Activated CD8-positive, alpha-beta memory T cell treated with anti-CD3 and anti-CD28 coated beads for 48 hours (primary cell): Measurements from ENCODE around the gene EVX1.

Experiments used
- DNase-seq, 3 experiments: peaks; one replicate each; pipeline ENCODE4 v3.0.0-alpha.2; 2020; ENCODE audit warnings: low read depth in 2 of 3, low spot score in 2 of 3

Gene EVX1

GRCh38 chr7:27204851-27205322 lies 37.7 kb upstream of the EVX1 start:
- no peak for DNase-seq

DNA sequence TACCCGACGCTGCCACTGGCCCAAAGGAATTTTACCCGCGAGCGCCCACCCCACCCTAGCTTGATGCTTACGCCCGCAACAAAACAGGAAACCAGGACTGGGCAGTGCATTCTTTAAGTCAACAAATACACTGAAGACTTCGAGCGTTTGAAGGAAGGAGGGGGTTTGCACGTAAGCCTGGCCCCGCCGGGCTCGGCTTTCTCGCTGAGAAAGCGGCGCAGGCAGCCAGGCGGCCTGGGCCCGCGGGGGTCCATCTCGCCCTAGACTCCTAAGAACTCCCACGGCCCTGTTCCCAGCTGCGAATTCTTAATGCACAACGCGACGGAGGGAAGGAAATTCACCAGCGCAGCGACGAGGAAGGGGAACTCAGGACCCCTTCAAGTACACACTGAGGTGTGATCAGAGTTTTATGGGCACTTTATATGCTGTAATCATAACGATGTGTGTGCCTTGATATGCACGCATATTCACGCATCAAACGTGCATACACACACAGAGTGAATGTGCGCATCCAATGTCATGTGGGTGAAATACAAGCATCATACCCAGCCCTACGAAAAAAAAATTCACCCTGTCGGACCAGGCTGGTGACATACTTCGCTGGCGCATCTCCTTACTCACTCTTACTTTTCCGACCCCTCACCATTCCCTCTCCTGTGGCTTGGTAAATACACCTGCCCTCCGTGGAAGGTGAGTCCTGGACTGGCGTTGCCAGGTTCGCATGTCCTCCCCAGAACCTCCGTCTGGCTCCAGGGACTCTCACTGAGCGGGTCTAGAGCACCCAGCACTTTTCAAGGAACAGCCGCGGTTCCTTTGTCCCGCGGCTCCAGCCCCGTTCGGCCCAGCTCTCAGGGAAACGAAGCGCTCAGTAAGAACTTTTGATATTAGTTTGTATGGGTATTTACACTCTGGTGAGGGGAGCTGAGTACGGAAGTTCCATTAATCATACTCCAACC lies 37.0 kb upstream of the EVX1 start:
- no peak for DNase-seq

DNA sequence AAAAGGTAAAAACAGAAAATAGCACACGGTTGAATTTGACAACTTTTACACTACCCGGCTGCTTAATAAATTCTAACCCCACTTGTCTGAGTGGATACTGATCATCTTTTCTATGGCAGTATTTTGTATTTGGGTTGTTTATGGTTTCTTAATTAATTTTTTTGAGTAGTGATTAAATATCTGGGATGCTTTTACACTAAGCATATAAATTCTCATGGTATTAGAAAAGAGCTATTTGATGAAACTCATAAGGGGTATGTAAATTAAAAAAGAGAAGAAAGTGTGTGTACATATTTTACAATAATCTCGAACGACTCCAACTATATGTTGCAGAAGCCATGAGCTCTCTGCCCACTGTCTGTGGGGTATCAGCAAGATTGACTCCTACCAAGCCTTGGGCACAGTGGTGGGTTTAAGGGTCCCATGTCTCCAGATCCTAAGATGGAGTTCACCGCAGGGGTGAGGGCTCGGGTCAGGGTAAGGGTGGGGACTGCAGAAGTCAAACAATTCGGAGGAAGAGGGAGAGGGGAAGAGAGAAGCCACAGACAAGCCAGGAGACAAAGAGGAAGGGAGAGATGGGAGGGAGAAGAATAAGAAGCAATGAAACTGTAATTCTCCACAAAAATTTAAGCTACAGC lies 35.1 kb upstream of the EVX1 start:
- DNase-seq: no peak

GRCh38 chr7:27208998-27209397 lies 33.6 kb upstream of the EVX1 start:
- DNase-seq: no peak

DNA sequence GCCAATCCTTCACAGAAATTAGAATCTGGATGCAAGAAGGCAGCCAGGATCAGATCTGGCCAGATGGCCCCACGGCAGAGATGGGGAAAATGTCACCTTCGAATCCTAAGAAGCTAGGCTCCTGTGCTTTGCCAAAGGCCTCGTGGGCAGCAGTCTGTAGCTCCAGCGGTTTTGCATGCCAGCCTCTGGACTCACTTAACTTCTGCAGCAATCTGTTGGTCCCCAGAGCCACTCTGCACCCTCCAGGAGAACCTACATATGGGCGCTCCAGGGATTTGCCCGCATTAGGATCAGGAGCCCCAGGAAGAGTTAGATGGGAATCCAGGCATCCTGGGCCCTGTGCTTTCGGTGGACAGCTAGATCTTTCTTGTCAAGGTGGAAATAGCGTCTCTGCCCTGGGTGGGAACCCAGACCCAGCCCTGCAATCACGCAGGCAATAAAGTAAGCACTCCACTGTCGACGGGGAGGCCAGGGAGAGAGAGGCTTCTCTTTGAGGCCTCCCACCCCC lies 32.6 kb upstream of the EVX1 start:
- no peak for DNase-seq

- DNase-seq: no peak
These were observed 32.0 kb upstream of the EVX1 start for GRCh38 chr7:27210441-27211083.

DNA sequence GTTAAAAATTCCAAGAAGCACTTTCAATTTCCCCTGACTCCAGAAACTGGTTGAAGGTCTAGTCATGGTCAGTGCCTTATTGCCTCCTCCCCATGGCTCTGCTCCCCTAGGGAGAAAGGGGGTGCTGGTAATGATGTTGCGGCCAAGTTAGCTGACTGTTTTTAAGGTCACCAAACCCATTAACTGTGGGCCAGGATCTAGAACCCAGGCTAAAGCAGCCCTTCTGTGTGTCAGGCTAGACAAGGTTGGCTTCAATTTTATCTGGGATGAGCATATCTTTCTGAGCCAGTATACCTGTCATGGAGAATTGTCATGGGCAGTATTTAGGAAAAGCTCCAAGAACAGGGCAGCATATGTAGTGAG lies 31.5 kb upstream of the EVX1 start:
- DNase-seq: no peak

DNA sequence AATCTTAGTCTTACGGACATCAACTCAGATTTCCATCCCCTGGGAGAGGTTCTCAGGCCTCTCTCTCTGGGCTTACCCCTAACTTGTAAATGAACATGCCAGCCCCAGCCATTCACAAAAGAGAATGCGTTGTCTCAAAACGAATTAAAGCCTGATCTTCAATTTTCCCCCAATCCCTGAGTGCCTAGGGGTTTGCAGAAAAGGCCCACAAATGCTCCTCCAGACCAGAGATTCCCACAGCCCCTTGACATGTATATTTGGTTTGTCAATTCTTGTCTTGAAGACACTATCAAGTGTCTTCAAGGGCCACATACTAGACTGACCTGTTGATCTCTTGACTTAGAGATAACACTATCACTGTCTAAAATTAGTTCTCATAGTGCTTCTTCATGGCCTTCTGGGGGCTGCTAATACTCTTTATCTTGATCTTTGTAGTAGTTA lies 30.8 kb upstream of the EVX1 start:
- no peak for DNase-seq

DNA sequence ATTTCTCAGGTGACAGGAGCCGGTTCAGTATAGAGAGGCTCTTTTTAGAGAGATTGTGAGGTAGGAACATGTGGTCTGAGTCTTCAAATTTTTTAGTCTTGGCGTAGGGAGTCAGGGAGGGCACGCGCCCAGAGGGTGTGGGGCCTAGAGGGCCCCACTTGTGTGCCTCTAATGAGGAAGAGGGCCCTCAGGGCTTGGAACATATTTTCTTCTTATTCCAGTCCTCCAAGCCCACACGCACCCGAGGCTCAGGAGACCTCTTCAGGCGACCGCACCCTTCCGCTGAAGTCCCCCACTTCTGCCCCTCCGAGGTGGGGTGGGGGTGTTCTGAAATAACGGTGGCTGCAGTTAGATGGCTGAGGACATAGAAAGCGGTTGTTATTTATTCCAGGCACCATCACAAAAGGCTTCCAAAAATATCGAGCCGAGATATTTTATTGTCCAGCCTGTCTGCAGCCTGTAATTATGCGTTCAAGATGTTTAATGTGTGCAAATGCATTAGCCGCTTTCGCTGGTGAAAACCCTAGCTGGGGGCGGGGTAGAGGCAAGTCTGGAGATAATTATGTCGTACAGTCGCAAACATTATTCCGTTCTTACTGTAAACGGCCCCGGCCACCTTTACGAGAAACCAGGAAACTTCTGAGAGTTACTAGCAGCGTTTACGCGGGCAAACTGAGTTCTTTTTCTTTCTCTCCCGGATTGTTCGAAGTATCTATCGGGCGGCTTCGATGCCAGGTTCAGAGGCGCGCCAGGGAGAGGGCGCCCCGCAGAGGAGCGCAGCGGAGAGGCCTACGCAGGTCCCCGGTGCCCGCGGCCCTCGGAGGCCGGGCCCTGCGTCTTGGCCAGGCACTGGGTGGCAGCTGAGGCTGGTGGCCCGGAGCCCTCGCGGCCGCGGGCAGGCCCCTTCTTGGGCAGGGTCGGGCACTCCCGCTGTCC lies 29.8 kb upstream of the EVX1 start:
- no peak for DNase-seq

- no peak for DNase-seq
These were observed 29.0 kb upstream of the EVX1 start for GRCh38 chr7:27213433-27214238.

DNA sequence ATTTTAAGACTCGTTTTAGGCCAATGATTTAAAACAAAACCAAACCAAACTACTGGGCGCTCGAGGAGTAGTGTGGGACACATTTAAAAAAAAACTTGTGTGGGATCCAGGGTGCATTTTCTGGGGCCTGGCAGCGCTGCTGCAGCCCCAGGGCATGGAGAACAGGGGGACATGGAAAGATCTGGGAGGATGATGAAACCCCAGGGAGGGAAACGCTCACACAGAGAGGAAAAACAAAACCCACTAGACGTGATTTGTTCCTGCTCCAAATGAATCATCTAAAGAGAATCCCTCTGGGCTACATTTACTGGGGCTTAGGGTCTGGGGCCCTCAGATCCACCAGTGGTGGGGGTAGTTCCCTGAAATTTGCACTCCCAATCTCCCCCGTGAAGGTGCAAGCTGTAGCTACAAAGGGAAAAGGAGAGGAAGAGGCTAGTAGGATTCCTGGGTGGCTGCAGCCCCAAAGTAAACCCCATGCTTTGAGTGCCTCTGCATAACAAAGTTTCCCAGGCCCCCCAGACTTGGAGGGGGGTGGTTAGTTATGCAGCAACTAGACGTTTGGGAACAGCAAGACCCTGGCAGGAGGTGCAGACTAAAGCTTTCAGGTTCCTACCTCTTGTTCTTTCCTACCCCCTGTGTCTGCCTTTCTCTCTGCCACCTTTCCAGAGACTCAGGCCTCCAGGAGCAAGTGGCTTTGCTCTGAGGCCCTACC lies 28.2 kb upstream of the EVX1 start:
- DNase-seq: no peak

DNA sequence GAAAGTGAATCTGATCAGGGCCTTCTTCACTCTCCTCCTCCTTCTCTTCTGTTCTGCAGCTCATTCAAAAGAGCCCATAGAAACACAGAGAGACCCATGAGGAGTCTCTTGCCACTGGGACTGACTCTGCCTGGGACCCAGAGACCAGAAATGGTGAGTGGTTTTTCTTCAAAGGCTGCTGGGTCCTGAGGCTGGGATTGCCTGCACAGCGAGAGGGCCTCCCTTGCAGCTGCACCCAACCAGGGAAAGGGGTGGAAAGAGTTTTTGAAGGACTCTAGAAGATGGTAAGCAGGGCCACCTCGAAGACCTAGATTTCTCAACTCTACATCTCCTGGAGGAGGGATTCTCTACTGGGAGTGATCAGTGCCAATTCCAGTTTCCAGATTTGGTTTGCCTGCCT lies 27.2 kb upstream of the EVX1 start:
- DNase-seq: no peak

- no peak for DNase-seq
These were observed 24.7 kb upstream of the EVX1 start for GRCh38 chr7:27217951-27218350.

- no peak for DNase-seq
These were observed 22.8 kb upstream of the EVX1 start for GRCh38 chr7:27219821-27220220.

DNA sequence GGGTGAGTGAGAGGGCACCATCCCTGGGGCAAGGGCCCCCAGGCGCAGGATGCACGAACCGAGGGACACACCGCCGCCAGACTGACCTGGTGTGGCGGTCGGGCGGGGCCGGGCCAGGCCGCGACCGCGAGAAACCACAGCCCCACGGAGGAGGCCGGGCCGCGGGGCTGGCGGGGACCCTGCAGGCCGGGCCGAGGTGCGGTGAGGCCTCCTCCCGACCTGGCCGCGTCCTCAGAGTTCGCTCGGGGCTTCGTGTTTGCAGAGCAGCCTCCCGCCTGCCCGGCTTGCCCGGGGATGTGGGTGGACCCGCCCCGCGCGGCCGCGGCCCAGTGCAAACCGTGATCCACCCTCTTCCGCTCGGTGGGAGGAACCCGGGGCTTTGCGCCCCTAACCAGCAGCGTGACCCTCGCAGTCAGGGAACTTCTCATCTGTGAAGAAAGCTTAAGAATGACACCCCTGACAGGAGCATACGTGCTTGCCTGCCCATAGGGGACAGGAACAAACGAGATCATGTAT lies 22.1 kb upstream of the EVX1 start:
- no peak for DNase-seq

- no peak for DNase-seq
These were observed 21.3 kb upstream of the EVX1 start for GRCh38 chr7:27221201-27221797.

- DNase-seq: no peak
These were observed 18.5 kb upstream of the EVX1 start for GRCh38 chr7:27223941-27224575.
